NCI-H510A (cell line): ENCODE measurements around the gene PELI3.
"Not testable (repeated sequence)": the region's sequence is repeated elsewhere in the genome, so short reads cannot be mapped to it uniquely, and the experiment has no call there.

Source experiments
- DNase-seq: peaks from one replicate; lab custom pipeline; 2025; lab: John Stamatoyannopoulos, UW

PELI3 gene

GRCh38 chr11:66466225-66467033 lies at the start of gene PELI3:
PELI3 (plus strand) TSS chr11:66466905; CDS start chr11:66468129, 1,224 bp downstream.
- DNase-seq, result peak; percentile 60

GRCh38 chr11:66417000-66417399 lies 49.7 kb upstream of the PELI3 start:
- DNase-seq, result no peak

GRCh38 chr11:66418168-66418985 lies 48.3 kb upstream of the PELI3 start:
- DNase-seq, result peak; percentile 16

GRCh38 chr11:66418986-66419308 lies 47.8 kb upstream of the PELI3 start:
- no peak for DNase-seq

GRCh38 chr11:66419825-66420224 lies 46.9 kb upstream of the PELI3 start:
- peak; percentile 28 for DNase-seq

- peak; percentile 80 for DNase-seq
Measured at GRCh38 chr11:66420671-66421476, 45.8 kb upstream of the PELI3 start, which contains the start of gene NPAS4. NPAS4 (plus strand) TSS chr11:66421035; CDS start chr11:66421180, 145 bp downstream.

- no peak for DNase-seq
Measured at GRCh38 chr11:66421492-66422205, 45.1 kb upstream of the PELI3 start.

GRCh38 chr11:66426314-66426713 lies 40.4 kb upstream of the PELI3 start:
- no peak for DNase-seq

GRCh38 chr11:66428933-66429332 lies 37.8 kb upstream of the PELI3 start:
- no peak for DNase-seq

GRCh38 chr11:66429983-66430602 lies 36.6 kb upstream of the PELI3 start:
- DNase-seq, result peak; percentile 44

GRCh38 chr11:66431287-66431686 lies 35.4 kb upstream of the PELI3 start:
- DNase-seq, result not testable (repeated sequence)

GRCh38 chr11:66431871-66432329 lies 34.8 kb upstream of the PELI3 start:
- DNase-seq, result not testable (repeated sequence)

- DNase-seq, result no peak
Measured at GRCh38 chr11:66432597-66432996, 34.1 kb upstream of the PELI3 start.

- DNase-seq, result no peak
Measured at GRCh38 chr11:66437979-66438503, 28.7 kb upstream of the PELI3 start.

- peak; percentile 89 for DNase-seq
Measured at GRCh38 chr11:66438504-66439466, 27.9 kb upstream of the PELI3 start, which contains the start of gene MRPL11. MRPL11 (minus strand) TSS chr11:66438848; CDS start chr11:66438754, 94 bp downstream.

- DNase-seq, result not testable (repeated sequence)
Measured at GRCh38 chr11:66440101-66440939, 26.4 kb upstream of the PELI3 start.

- not testable (repeated sequence) for DNase-seq
Measured at GRCh38 chr11:66440940-66441282, 25.8 kb upstream of the PELI3 start.

GRCh38 chr11:66443602-66444001 lies 23.1 kb upstream of the PELI3 start:
- no peak for DNase-seq

GRCh38 chr11:66447012-66447411 lies 19.7 kb upstream of the PELI3 start:
- no peak for DNase-seq
